SU-DHL-6 (cell line): ENCODE measurements around the gene DAG1.

Source experiments
- H2AFZ ChIP-seq: fragments of 200-600 bp; sonication (generic); 2 replicates; pipeline ENCODE4 v1.6.1; 2014; ENCODE audit warnings: low read depth, mild to moderate bottlenecking, moderate library complexity, mixed read lengths, antibody characterized with exemption, low read length; ENCODE audit not compliant: severe bottlenecking
- H3F3A ChIP-seq: fragments of 200-600 bp; shearing (Covaris generic); 2 replicates; pipeline ENCODE4 v1.6.0; 2016; ENCODE audit warnings: antibody characterized with exemption, mild to moderate bottlenecking; ENCODE audit not compliant: insufficient read depth
- H3K27ac ChIP-seq: fragments of 200-600 bp; sonication (generic); 2 replicates; pipeline ENCODE4 v1.5.1; 2016; ENCODE audit warnings: low read depth, mild to moderate bottlenecking, low read length, moderate library complexity, mixed read lengths
- H3K27me3 ChIP-seq: fragments of 200-600 bp; sonication (generic), shearing (Covaris generic); 2 replicates; pipeline ENCODE4 v1.6.0; 2014; ENCODE audit warnings: mild to moderate bottlenecking, low read length
- H3K36me3 ChIP-seq: fragments of 200-600 bp; sonication (generic); 2 replicates; pipeline ENCODE4 v1.6.1; 2014; ENCODE audit warnings: mild to moderate bottlenecking, low read length, mixed read lengths
- H3K4me2 ChIP-seq: fragments of 300-600, 200-600 bp; shearing (Covaris generic), sonication (generic); 2 replicates; pipeline ENCODE4 v1.6.0; 2014; ENCODE audit warnings: low read length, low read depth, mild to moderate bottlenecking; ENCODE audit not compliant: poor library complexity, severe bottlenecking
- H3K4me3 ChIP-seq: fragments of 200-600 bp; sonication (generic); 2 replicates; pipeline ENCODE4 v1.5.1; 2014; ENCODE audit warnings: antibody characterized with exemption, low read length, mild to moderate bottlenecking, mixed read lengths; ENCODE audit not compliant: insufficient read depth, poor library complexity, severe bottlenecking
- H3K79me2 ChIP-seq: fragments of 200-600 bp; sonication (generic); 2 replicates; pipeline ENCODE4 v1.6.1; 2014; ENCODE audit warnings: mild to moderate bottlenecking, low read length, moderate library complexity; ENCODE audit not compliant: insufficient read depth
- H3K9ac ChIP-seq: fragments of 200-600 bp; sonication (generic); 2 replicates; pipeline ENCODE4 v1.7.0; 2014; ENCODE audit warnings: mild to moderate bottlenecking, low read length
- H3K9me2 ChIP-seq: fragments of 200-600 bp; sonication (generic); replicated peaks from 2 replicates; pipeline ENCODE4 v1.6.1; 2014; ENCODE audit warnings: low read length; ENCODE audit not compliant: insufficient read depth
- H3K9me3 ChIP-seq: fragments of 200-600 bp; sonication (generic); 2 replicates; pipeline ENCODE4 v1.6.1; 2014; ENCODE audit warnings: low read length, mixed read lengths; ENCODE audit not compliant: insufficient read depth
- H4K20me1 ChIP-seq: fragments of 200-600 bp; sonication (generic); 2 replicates; pipeline ENCODE4 v1.6.1; 2014; ENCODE audit warnings: low read depth, mild to moderate bottlenecking, antibody characterized with exemption, low read length, moderate library complexity, mixed read lengths
- CTCF ChIP-seq: fragments of 200-600 bp; sonication (generic); IDR thresholded peaks from one replicate; pipeline ENCODE4 v1.5.1; 2017; ENCODE audit warnings: antibody characterized with exemption, mild to moderate bottlenecking, low read length, moderate library complexity; ENCODE audit not compliant: insufficient read depth, poor library complexity, severe bottlenecking
- EZH2phosphoT487 ChIP-seq: fragments of 200-600 bp; sonication (generic), shearing (Covaris generic); conservative IDR thresholded peaks from 2 replicates; pipeline ENCODE4 v1.6.1; 2018; ENCODE audit warnings: mild to moderate bottlenecking, antibody characterized with exemption, low read length, moderate library complexity, mixed read lengths

DAG1 gene

DNA sequence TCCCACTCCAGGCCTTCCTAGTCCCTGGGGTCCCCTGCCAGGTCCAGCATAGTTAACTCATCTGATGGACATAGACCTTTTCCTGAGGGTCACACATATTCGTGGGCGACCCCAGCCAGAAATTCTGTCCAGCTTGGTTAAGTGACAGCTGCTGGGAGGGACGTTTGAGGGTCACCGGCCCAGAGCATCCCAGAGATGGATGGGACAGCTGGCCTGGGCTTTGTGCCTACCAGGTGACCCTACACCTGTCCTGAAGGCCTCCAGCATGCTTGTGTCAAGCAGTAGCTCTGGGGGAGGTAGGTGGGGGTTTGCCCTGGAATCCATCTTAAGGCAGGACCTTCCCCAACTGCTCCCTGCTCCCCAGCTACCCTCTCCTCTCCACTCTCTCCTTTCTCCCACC lies 9.1 kb upstream of the DAG1 start:
- H3K36me3 ChIP-seq = no peaks in the 10 kb centered on the region
- H3K9me3 ChIP-seq = no peaks in the 10 kb centered on the region
- no peak overlapping the region for H2AFZ ChIP-seq
- H3K27me3 ChIP-seq = no peaks in the 10 kb centered on the region
- H3K4me2 ChIP-seq = no peak overlapping the region
- H3K27ac ChIP-seq = no peak overlapping the region
- no peaks in the 10 kb centered on the region for H4K20me1 ChIP-seq
- no peaks in the 10 kb centered on the region for H3F3A ChIP-seq
- H3K79me2 ChIP-seq = no peaks in the 10 kb centered on the region
- no peaks in the 10 kb centered on the region for H3K9me2 ChIP-seq
- TF ChIP-seq CTCF (no peak), EZH2phosphoT487 (no peak)
- no peak overlapping the region for H3K4me3 ChIP-seq
- no peak overlapping the region for H3K9ac ChIP-seq

DNA sequence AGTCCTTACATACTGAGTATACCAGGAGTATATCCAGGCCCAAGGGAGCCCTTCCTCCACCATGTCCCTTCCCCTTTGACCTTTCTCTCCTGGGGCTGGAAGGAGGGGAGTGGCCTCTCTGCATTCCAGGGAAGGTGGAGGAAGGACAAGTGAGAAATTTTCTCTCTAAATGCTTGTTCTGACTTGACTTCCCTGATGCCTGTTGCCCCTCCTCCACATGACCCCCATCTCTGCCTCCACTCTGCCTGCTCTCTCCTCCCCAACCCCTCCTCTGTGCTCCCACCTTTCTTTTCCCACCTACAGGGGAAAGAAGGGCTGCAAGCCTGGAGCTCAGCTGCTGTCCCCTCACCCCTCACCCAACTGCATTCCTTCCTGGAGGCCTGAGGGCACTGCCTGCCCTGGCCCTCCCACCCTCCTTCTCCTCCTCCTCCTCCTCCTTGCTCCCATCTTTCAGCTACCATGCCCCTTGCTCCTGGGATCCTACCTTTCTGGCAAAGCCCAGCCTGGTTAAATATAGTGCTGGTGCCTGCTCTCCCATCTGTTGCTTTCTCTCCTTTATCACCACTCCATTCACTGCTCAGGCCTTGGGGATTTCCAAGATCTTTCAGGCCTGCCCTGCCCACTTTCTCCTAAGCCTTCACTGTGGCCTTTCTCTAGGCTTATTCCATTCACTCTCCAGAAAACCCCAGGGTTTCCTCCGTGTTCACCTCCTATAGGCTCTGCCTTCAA lies 8.5 kb upstream of the DAG1 start:
- Histone ChIP-seq H3K9me2 (no peaks in the 10 kb centered on the region), H3K36me3 (no peaks in the 10 kb centered on the region), H3K4me2 (no peak overlapping the region), H3K27ac (no peak overlapping the region), H3K9me3 (no peaks in the 10 kb centered on the region), H3K27me3 (no peaks in the 10 kb centered on the region), H2AFZ (no peak overlapping the region), H4K20me1 (no peaks in the 10 kb centered on the region), H3K79me2 (no peaks in the 10 kb centered on the region), H3K9ac (no peak overlapping the region), H3K4me3 (no peak overlapping the region), H3F3A (no peaks in the 10 kb centered on the region)
- no peak for TF ChIP-seq EZH2phosphoT487
- TF ChIP-seq CTCF = no peak

- no peak overlapping the region for H3K9ac ChIP-seq
- H3K79me2 ChIP-seq = no peaks in the 10 kb centered on the region
- H3K9me3 ChIP-seq = no peaks in the 10 kb centered on the region
Measured at GRCh38 chr3:49462222-49462621, 7.8 kb upstream of the DAG1 start.

More at GRCh38 chr3:49462222-49462621, 7.8 kb upstream of the DAG1 start:
- no peak overlapping the region for H3K27ac ChIP-seq
- H3K9me2 ChIP-seq = no peaks in the 10 kb centered on the region
- H4K20me1 ChIP-seq = no peaks in the 10 kb centered on the region
- H3K4me3 ChIP-seq = no peak overlapping the region
- no peaks in the 10 kb centered on the region for H3F3A ChIP-seq
- no peak overlapping the region for H2AFZ ChIP-seq
- H3K27me3 ChIP-seq = no peaks in the 10 kb centered on the region
- H3K4me2 ChIP-seq = no peak overlapping the region
- no peaks in the 10 kb centered on the region for H3K36me3 ChIP-seq
- TF ChIP-seq EZH2phosphoT487 (no peak), CTCF (no peak)
